Measurements from ENCODE around the gene OGFOD2.

DNA sequence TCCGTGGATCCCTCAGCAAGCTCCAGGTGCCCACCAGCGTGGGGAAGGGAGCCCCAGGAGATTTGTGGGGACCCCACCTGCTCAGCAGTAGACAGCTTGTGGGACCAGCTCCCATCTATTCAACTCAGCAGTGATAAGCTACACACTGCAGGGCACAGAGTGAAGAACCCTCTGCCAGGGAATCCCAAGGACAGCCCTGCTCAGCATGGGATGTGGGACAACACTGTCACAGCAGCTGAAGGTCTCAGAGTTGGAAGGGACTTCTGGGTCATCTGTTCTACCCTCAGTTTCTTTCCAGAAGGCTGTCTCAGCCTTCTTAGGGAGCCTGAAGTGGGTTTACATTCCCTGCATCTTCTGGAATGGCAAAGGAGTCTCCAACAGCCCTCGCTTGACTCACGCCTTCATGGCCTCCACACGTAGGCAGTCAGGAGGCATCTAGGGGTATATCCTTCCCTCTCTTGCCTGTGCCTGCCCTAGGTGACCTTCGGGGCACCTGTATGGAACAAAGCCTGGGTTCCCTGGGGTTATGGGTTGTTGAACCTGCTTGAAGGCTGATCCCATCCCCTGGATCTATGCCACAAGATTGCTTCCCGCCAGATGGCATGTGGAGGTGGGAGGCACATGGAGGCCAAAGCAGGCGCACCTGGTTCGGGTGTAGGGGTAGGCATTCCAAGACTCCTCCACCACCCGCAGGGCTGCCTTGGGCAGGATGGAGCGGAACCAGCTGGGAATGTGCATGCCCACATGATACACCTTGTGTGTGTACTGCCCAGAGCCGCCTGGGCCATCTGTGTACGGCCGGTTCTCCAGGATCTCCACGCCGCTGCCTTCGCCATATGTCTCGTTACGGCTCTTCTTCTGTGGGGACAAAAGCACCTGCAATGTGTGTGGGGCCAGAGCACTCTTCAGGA lies 38.4 kb downstream of the OGFOD2 start:
- TF ChIP-seq, protein P1, sequence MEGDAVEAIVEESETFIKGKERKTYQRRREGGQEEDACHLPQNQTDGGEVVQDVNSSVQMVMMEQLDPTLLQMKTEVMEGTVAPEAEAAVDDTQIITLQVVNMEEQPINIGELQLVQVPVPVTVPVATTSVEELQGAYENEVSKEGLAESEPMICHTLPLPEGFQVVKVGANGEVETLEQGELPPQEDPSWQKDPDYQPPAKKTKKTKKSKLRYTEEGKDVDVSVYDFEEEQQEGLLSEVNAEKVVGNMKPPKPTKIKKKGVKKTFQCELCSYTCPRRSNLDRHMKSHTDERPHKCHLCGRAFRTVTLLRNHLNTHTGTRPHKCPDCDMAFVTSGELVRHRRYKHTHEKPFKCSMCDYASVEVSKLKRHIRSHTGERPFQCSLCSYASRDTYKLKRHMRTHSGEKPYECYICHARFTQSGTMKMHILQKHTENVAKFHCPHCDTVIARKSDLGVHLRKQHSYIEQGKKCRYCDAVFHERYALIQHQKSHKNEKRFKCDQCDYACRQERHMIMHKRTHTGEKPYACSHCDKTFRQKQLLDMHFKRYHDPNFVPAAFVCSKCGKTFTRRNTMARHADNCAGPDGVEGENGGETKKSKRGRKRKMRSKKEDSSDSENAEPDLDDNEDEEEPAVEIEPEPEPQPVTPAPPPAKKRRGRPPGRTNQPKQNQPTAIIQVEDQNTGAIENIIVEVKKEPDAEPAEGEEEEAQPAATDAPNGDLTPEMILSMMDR (IDR thresholded peaks at IDR 0.05; ENCODE audit: low read depth, low read length, missing input control), result no peak
- TF ChIP-seq RAD21 (IDR thresholded peaks at IDR 0.05), result no peak
- TF ChIP-seq, protein P2, sequence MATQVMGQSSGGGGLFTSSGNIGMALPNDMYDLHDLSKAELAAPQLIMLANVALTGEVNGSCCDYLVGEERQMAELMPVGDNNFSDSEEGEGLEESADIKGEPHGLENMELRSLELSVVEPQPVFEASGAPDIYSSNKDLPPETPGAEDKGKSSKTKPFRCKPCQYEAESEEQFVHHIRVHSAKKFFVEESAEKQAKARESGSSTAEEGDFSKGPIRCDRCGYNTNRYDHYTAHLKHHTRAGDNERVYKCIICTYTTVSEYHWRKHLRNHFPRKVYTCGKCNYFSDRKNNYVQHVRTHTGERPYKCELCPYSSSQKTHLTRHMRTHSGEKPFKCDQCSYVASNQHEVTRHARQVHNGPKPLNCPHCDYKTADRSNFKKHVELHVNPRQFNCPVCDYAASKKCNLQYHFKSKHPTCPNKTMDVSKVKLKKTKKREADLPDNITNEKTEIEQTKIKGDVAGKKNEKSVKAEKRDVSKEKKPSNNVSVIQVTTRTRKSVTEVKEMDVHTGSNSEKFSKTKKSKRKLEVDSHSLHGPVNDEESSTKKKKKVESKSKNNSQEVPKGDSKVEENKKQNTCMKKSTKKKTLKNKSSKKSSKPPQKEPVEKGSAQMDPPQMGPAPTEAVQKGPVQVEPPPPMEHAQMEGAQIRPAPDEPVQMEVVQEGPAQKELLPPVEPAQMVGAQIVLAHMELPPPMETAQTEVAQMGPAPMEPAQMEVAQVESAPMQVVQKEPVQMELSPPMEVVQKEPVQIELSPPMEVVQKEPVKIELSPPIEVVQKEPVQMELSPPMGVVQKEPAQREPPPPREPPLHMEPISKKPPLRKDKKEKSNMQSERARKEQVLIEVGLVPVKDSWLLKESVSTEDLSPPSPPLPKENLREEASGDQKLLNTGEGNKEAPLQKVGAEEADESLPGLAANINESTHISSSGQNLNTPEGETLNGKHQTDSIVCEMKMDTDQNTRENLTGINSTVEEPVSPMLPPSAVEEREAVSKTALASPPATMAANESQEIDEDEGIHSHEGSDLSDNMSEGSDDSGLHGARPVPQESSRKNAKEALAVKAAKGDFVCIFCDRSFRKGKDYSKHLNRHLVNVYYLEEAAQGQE (IDR thresholded peaks at IDR 0.05), result no peak
- no peak for TF ChIP-seq TAF1 (conservative IDR thresholded peaks at IDR 0.05)
- TF ChIP-seq, protein P3, sequence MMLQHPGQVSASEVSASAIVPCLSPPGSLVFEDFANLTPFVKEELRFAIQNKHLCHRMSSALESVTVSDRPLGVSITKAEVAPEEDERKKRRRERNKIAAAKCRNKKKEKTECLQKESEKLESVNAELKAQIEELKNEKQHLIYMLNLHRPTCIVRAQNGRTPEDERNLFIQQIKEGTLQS (IDR thresholded peaks at IDR 0.05), result no peak
- no peak for TF ChIP-seq JUND (IDR thresholded peaks at IDR 0.05)
- TF ChIP-seq EGR1 (IDR thresholded peaks at IDR 0.05; ENCODE audit: low read depth in 2 of 2), result no peak
- TF ChIP-seq, protein P4, sequence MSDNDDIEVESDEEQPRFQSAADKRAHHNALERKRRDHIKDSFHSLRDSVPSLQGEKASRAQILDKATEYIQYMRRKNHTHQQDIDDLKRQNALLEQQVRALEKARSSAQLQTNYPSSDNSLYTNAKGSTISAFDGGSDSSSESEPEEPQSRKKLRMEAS (IDR thresholded peaks at IDR 0.05), result no peak

All from liver (tissue), 3 donors.